ENCODE results near the gene ZNF497. TPM values are rescaled to one million over a fixed set of nuclear protein-coding genes. Genes with fewer than 3 reads are reported as not detected.
A peak's percentile ranks its signal among the peaks of the same experiment; 100 is the strongest.

The ZNF497 gene
- total RNA-seq, 1 experiment from 2014 or later, result 2.4 TPM

DNA sequence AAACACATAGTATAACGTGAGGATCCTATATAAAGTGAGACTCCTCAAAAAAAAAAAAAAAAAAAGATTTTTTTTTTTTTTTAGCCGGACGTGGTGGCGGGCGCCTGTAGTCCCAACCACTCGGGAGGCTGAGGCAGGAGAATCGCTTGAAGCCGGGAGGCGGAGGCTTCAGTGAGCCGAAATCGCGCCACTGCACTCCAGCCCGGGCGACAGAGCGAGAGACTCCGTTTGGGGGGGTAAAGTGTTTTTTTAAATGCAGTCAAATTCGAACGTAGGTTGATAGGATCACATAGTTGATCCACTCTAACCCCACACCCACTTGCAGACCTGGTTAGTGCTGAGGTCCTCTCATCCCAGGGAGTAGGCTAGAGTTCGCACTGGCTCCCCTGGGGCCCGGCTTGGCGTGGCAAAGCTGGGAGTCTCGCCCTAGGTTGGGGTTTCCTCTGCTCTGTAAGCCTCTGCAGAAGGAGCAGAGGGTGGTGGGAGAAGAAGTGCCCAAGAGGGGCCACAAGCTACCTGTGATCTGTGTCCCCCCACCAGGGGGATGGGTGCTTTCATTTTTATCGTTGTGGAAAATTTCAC is 39.4 kb upstream of the ZNF497 start:
- no peak overlapping the region for H3K27ac Mint-ChIP-seq
- Histone ChIP-seq H3K4me2 (ENCODE audit: insufficient read depth, insufficient read length, low read length) (peak overlapping the region; percentile 25), H2BK12ac (ENCODE audit: insufficient read length, low read depth, low read length) (no peak overlapping the region), H3K56ac (ENCODE audit: insufficient read length, low read depth, low read length) (no peak overlapping the region), H2BK120ac (ENCODE audit: low read depth, low read length, poor library complexity, severe bottlenecking) (no peak overlapping the region), H3K23me2 (ENCODE audit: insufficient read length, low read depth, low read length, poor library complexity, severe bottlenecking) (peaks cover 7% of the 10 kb centered on the region), H3K27me3 (ENCODE audit: insufficient read depth, low read length) (no peaks in the 10 kb centered on the region; the same call in 1 of the 2 replicates), H3K4ac (ENCODE audit: low read depth, low read length) (no peak overlapping the region), H4K20me1 (ENCODE audit: control insufficient read depth, insufficient read depth, insufficient read length) (no peaks in the 10 kb centered on the region), H3K79me2 (ENCODE audit: insufficient read depth, low read length) (no peaks in the 10 kb centered on the region), H3K14ac (ENCODE audit: insufficient read depth, low read length) (no peak overlapping the region), H4K5ac (ENCODE audit: insufficient read length, low read depth, low read length) (no peak overlapping the region), H3K23ac (ENCODE audit: insufficient read length, low read depth, low read length) (no peak overlapping the region), H4K8ac (replicated peaks; ENCODE audit: insufficient read length, low read depth, low read length) (no peak overlapping the region), H2BK15ac (ENCODE audit: low read depth, low read length) (no peak overlapping the region; the same call in 1 of the 2 replicates), H2BK5ac (ENCODE audit: insufficient read length, low read length) (no peak overlapping the region), H2AFZ (ENCODE audit: low read length) (no peak overlapping the region), H3K9me3 (ENCODE audit: control insufficient read depth, low read depth, low read length) (no peaks in the 10 kb centered on the region), H3K79me1 (ENCODE audit: insufficient read depth, low read depth, low read length, poor library complexity, severe bottlenecking) (no peaks in the 10 kb centered on the region), H3K18ac (ENCODE audit: insufficient read length, low read depth, low read length) (peak overlapping the region; percentile 68), H3K27ac (ENCODE audit: insufficient read length, low read depth, low read length) (no peak overlapping the region), H3T11ph (ENCODE audit: low read length) (no peak overlapping the region), H4K91ac (ENCODE audit: insufficient read length, low read depth, low read length) (no peak overlapping the region), H2AK5ac (ENCODE audit: insufficient read length, low read length) (no peak overlapping the region), H3K4me1 (ENCODE audit: insufficient read depth, low read length) (no peaks in the 10 kb centered on the region; the same call in 1 of the 2 replicates), H3K9ac (ENCODE audit: extremely low read depth, insufficient read length, low read length) (no peak overlapping the region), H2BK20ac (ENCODE audit: low read depth, low read length, poor library complexity, severe bottlenecking) (no peak overlapping the region)
- TF ChIP-seq, protein P1, sequence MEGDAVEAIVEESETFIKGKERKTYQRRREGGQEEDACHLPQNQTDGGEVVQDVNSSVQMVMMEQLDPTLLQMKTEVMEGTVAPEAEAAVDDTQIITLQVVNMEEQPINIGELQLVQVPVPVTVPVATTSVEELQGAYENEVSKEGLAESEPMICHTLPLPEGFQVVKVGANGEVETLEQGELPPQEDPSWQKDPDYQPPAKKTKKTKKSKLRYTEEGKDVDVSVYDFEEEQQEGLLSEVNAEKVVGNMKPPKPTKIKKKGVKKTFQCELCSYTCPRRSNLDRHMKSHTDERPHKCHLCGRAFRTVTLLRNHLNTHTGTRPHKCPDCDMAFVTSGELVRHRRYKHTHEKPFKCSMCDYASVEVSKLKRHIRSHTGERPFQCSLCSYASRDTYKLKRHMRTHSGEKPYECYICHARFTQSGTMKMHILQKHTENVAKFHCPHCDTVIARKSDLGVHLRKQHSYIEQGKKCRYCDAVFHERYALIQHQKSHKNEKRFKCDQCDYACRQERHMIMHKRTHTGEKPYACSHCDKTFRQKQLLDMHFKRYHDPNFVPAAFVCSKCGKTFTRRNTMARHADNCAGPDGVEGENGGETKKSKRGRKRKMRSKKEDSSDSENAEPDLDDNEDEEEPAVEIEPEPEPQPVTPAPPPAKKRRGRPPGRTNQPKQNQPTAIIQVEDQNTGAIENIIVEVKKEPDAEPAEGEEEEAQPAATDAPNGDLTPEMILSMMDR (conservative IDR thresholded peaks at IDR 0.05), result no peak
- peaks cover 10% of the 10 kb centered on the region for H3K27me3 Mint-ChIP-seq (ENCODE audit: low read depth)
- no CpG with 5 or more reads among the region's 23 CpGs for whole genome bisulfite sequencing (ENCODE audit: extremely low coverage, insufficient read length, low lambda C conversion rate)
- peaks cover 7 to 11% (median 7%) of the 10 kb centered on the region in 3 experiments; a peak in 6 of 7 replicates for H3K36me3 Mint-ChIP-seq (ENCODE audit: insufficient read depth in 1 of 3, low read depth in 3 of 3)
- H3K4me1 Mint-ChIP-seq, result peaks cover 13% of the 10 kb centered on the region in 2 experiments
- peak overlapping the region; percentile 82 to 94 for H3K4me3 Mint-ChIP-seq
- peaks cover 8 to 13% of the 10 kb centered on the region in 2 experiments; a peak in 4 of 5 replicates for H3K9me3 Mint-ChIP-seq
- DNase-seq, result no peak
